HL-60 (cell line): ENCODE data around the gene DNMT3A.

Experiments
- CTCF ChIP-seq: IDR thresholded peaks from one replicate; pipeline ENCODE4 v1.5.1; 2011; ENCODE audit warnings: low read length, control low read depth, inconsistent platforms; ENCODE audit not compliant: insufficient read depth
- GABPA ChIP-seq: IDR thresholded peaks from 2 replicates; pipeline ENCODE4 v1.6.1; 2012; ENCODE audit warnings: low read depth
- POLR2AphosphoS5 ChIP-seq: IDR thresholded peaks from 2 replicates; pipeline ENCODE4 v1.6.1; 2012; ENCODE audit warnings: low read depth
- SPI1 ChIP-seq: IDR thresholded peaks from 2 replicates; pipeline ENCODE4 v1.6.1; 2012; ENCODE audit warnings: low read depth, mild to moderate bottlenecking, borderline replicate concordance

- TF ChIP-seq GABPA (no peak), CTCF (no peak), POLR2AphosphoS5 (no peak), SPI1 (no peak)
Observed at GRCh38 chr2:25300001-25300400, 41.7 kb downstream of the DNMT3A start.
